Muscle layer of duodenum (tissue), 2 donors: ENCODE results near the gene ADAMTS7.
"Not testable (repeated sequence)": the region's sequence is repeated elsewhere in the genome, so short reads cannot be mapped to it uniquely, and the experiment has no call there.

Source experiments
- H3K27ac ChIP-seq: one replicate; pipeline ENCODE4 v1.7.0; 2013; ENCODE audit warnings: mild to moderate bottlenecking, low read length
- H3K27me3 ChIP-seq: one replicate; pipeline ENCODE4 v1.7.0; 2013; ENCODE audit warnings: low read depth, mild to moderate bottlenecking, control low read depth, low read length
- H3K36me3 ChIP-seq, 2 donors: one replicate each; pipeline ENCODE4 v1.7.0; 2013; ENCODE audit warnings: low read length in 2 of 2, control low read depth in 1 of 2, mild to moderate bottlenecking in 1 of 2; ENCODE audit not compliant: insufficient read depth in 2 of 2, control insufficient read depth in 1 of 2
- H3K4me1 ChIP-seq, 2 donors: one replicate each; pipeline ENCODE4 v1.7.0; 2013; ENCODE audit warnings: low read length in 2 of 2, mild to moderate bottlenecking in 2 of 2, control low read depth in 1 of 2, moderate library complexity in 1 of 2; ENCODE audit not compliant: insufficient read depth in 2 of 2, control insufficient read depth in 1 of 2
- H3K4me3 ChIP-seq, 2 donors: one replicate each; pipeline ENCODE4 v1.7.0; 2013; ENCODE audit warnings: low read length in 2 of 2, low read depth in 1 of 2, mild to moderate bottlenecking in 1 of 2
- H3K9me3 ChIP-seq, 2 donors: one replicate each; pipeline ENCODE4 v1.7.0; 2013; ENCODE audit warnings: low read length in 2 of 2, control low read depth in 1 of 2, mild to moderate bottlenecking in 1 of 2; ENCODE audit not compliant: control insufficient read depth in 1 of 2
- donor health status: healthy.

Gene ADAMTS7

GRCh38 chr15:78754637-78755280 lies 56.5 kb downstream of the ADAMTS7 start:
- H3K27ac ChIP-seq, H3K27me3 ChIP-seq, H3K4me3 ChIP-seq, H3K36me3 ChIP-seq, H3K9me3 ChIP-seq: not testable (repeated sequence)
- peaks cover 0 to 15% of the 10 kb centered on the region in 2 donors for H3K4me1 ChIP-seq

DNA sequence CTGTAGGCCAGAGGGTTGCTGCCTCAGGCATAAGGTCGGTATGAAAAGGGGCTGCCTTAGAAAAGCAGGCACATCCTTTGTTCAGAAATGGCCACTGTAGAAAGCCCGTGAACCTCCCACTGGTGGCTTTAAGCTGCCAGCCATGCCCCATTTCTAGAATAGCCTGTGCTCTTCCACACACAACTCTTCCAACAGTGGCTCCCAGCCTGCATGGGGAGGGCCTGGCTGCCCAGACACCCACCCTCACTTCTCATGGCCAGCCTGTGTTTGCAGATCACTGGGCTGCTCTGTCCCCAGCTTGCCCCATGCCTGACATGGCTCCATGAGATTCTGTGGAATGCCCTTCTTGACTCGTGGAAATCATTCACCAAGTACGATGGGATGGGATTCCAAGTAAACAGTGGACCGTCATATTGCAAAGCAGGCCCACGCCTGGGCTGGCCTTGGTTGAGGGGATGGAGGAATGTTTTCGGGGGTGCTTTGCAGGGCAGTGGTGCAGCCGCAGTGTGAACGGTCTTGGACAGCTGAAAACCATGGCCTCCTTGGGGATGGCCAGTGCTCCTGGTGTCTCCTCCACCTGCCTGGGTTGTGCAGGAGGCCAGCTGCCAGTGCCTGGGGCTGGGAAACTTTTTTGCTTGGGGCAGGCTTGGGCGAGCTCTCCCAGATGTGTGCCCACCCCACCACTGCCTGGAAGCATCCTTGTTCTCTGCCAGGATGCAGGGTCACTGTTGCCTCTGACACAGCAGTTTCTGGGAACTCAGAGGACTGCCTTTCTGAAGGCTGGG lies 57.3 kb downstream of the ADAMTS7 start:
- H3K4me1 ChIP-seq = peaks cover 0 to 12% of the 10 kb centered on the region in 2 donors
- H3K27me3 ChIP-seq, H3K9me3 ChIP-seq: not testable (repeated sequence)

DNA sequence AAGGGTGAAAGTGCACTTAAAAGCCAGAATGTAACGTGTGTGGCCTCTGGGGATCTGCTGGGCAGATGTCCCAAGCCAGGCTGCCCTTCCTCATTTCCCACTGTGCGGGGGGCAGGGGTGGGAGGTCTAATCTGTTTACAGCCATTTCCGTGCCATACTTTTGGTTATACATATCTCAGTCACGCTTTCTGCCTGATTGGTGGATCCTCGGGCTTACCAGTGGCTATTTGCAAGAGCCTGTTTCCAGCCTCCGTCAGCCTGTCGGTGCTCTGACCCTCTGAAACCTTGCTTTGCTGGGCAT lies 58.0 kb downstream of the ADAMTS7 start:
- peaks cover 0 to 12% of the 10 kb centered on the region in 2 donors for H3K4me1 ChIP-seq
- H3K9me3 ChIP-seq, H3K27me3 ChIP-seq, H3K36me3 ChIP-seq, H3K4me3 ChIP-seq, H3K27ac ChIP-seq: not testable (repeated sequence)

More for the DNA sequence above, 57.3 kb downstream of the ADAMTS7 start:
- H3K27ac ChIP-seq, H3K36me3 ChIP-seq, H3K4me3 ChIP-seq: not testable (repeated sequence)

GRCh38 chr15:78752492-78753358 lies 58.5 kb downstream of the ADAMTS7 start:
- no peak overlapping the region for H3K27ac ChIP-seq
- H3K27me3 ChIP-seq = no peaks in the 10 kb centered on the region
- H3K4me3 ChIP-seq = no peak overlapping the region
- H3K4me1 ChIP-seq = peaks cover 0 to 12% of the 10 kb centered on the region in 2 donors
- no peaks in the 10 kb centered on the region for H3K36me3 ChIP-seq
- H3K9me3 ChIP-seq = no peaks in the 10 kb centered on the region

DNA sequence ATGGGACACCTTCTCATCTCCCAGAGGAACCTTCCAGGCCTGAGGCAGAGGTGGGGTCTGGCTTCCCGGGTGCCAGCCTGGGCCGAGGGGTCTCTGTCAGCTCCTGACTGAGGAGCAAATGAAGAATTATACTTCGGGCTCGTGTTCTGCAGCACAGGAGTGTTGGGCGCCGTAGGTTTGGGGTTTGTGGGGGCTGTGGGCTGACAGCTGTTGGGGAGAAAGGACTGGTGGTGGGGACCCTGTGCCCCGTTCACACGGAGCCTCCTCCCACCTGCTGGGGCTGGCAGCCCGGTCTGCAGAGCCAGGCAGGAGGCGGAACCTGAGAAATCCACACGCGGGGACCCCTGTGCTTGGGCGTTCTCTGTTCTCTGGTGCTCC lies 59.7 kb downstream of the ADAMTS7 start:
- H3K27ac ChIP-seq = no peak overlapping the region
- no peak overlapping the region for H3K4me3 ChIP-seq
- H3K27me3 ChIP-seq = no peaks in the 10 kb centered on the region
- H3K4me1 ChIP-seq = peaks cover 0 to 8% of the 10 kb centered on the region in 2 donors
- no peaks in the 10 kb centered on the region for H3K9me3 ChIP-seq
- no peaks in the 10 kb centered on the region for H3K36me3 ChIP-seq

- H3K36me3 ChIP-seq, H3K27ac ChIP-seq, H3K9me3 ChIP-seq, H3K4me1 ChIP-seq, H3K27me3 ChIP-seq: not testable (repeated sequence)
- peak overlapping the region in 1 of 2 donors; percentile 32 for H3K4me3 ChIP-seq
Observed at GRCh38 chr15:78750974-78751601, 60.2 kb downstream of the ADAMTS7 start.

- peaks cover 0 to 7% of the 10 kb centered on the region in 2 donors for H3K4me1 ChIP-seq
- H3K4me3 ChIP-seq = peak overlapping the region in 1 of 2 donors; percentile 32
- no peaks in the 10 kb centered on the region for H3K9me3 ChIP-seq
- no peaks in the 10 kb centered on the region for H3K27me3 ChIP-seq
- H3K27ac ChIP-seq = no peak overlapping the region
- H3K36me3 ChIP-seq = no peaks in the 10 kb centered on the region
Observed at GRCh38 chr15:78750566-78750965, 60.7 kb downstream of the ADAMTS7 start.

DNA sequence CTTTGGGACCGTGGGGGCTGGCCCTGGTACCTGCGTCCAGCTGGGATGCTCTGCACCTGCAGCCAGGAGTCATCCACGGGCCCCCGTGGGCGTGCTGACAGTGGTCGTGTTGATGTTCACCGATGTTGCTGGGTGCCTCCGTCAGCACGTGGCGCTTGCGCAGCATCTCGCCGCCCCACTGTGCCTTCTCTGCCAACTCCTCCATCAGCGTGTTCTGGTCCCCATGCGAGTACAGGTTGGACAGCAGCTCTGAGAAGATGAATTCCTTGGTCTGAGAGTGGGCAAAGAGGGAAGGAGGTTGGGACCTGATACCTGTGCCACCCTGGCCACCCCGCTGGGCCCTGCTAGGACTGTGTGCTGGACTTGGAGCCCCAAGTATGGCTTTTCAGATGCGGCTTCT lies 61.4 kb downstream of the ADAMTS7 start:
- H3K9me3 ChIP-seq = no peaks in the 10 kb centered on the region
- peaks cover 0 to 7% of the 10 kb centered on the region in 2 donors for H3K4me1 ChIP-seq
- no peaks in the 10 kb centered on the region for H3K27me3 ChIP-seq
- H3K36me3 ChIP-seq = no peaks in the 10 kb centered on the region
- H3K4me3 ChIP-seq = no peak overlapping the region
- H3K27ac ChIP-seq = no peak overlapping the region

GRCh38 chr15:78747877-78748276 lies 63.4 kb downstream of the ADAMTS7 start:
- H3K36me3 ChIP-seq = not testable (repeated sequence)

GRCh38 chr15:78741674-78742073 lies 69.6 kb downstream of the ADAMTS7 start:
- H3K9me3 ChIP-seq, H3K4me1 ChIP-seq, H3K27me3 ChIP-seq: not testable (repeated sequence)

More at GRCh38 chr15:78747877-78748276, 63.4 kb downstream of the ADAMTS7 start:
- not testable (repeated sequence) for H3K27ac ChIP-seq, H3K9me3 ChIP-seq, H3K4me1 ChIP-seq, H3K4me3 ChIP-seq, H3K27me3 ChIP-seq

GRCh38 chr15:78740904-78741274 lies 70.4 kb downstream of the ADAMTS7 start:
- Histone ChIP-seq H3K4me3 (no peak overlapping the region), H3K27ac (no peak overlapping the region), H3K27me3 (no peaks in the 10 kb centered on the region), H3K4me1 (peaks cover 0 to 5% of the 10 kb centered on the region in 2 donors), H3K36me3 (no peaks in the 10 kb centered on the region), H3K9me3 (no peaks in the 10 kb centered on the region)

More at GRCh38 chr15:78741674-78742073, 69.6 kb downstream of the ADAMTS7 start:
- not testable (repeated sequence) for H3K27ac ChIP-seq, H3K4me3 ChIP-seq, H3K36me3 ChIP-seq
